ENCODE measurements around the gene NFE2. TPM values are rescaled to one million over a fixed set of nuclear protein-coding genes. Genes with fewer than 3 reads are reported as not detected.

Gene NFE2
- total and polyA plus RNA-seq, 4 donors = 0.28 to 3.3 (median 3.2) TPM; not detected in 1

GRCh38 chr12:54280468-54281260, 20.2 kb downstream of the NFE2 start, which contains the start of gene HNRNPA1:
HNRNPA1 (plus strand) TSS chr12:54280726; CDS start chr12:54280808, 82 bp downstream.
- intact Hi-C loops (cut with DNase I) = no loop called here
- H3K4me3 ChIP-seq (ENCODE audit: low read length in 2 of 2) = peak within 1 kb of the TSS; percentile 61 to 99
- H3K4me1 ChIP-seq (ENCODE audit: control insufficient read depth in 1 of 2, insufficient read depth in 2 of 2, low read length in 2 of 2) = no peaks in the 10 kb centered on the region
- H3K36me3 ChIP-seq (ENCODE audit: control insufficient read depth in 1 of 2, insufficient read depth in 2 of 2, low read length in 1 of 2) = peaks cover under 1 to 5% of the 10 kb centered on the region in 2 donors
- no peaks in the 10 kb centered on the region for H3K27me3 ChIP-seq (ENCODE audit: control insufficient read depth in 1 of 2, insufficient read depth in 2 of 2, low read length in 1 of 2)
- no peaks in the 10 kb centered on the region for H3K9me3 ChIP-seq (ENCODE audit: control insufficient read depth, low read length)
- peak; percentile 94 to 97 for DNase-seq
- WGBS, 2 donors = 0% methylated on average over 48 of the region's 48 CpGs
- peak within 1 kb of the TSS in 1 of 2 donors; percentile 93 for H3K27ac ChIP-seq (ENCODE audit: low read depth in 1 of 2, low read length in 2 of 2)
- peak; percentile 97 for ATAC-seq (ENCODE audit: low FRiP score)

- H3K27me3 ChIP-seq (ENCODE audit: control insufficient read depth in 1 of 2, insufficient read depth in 2 of 2, low read length in 1 of 2) = no peaks in the 10 kb centered on the region
- ATAC-seq (ENCODE audit: low FRiP score) (peak; percentile 94), DNase-seq (peak; percentile 100)
- intact Hi-C loops (cut with DNase I) = loop anchor here in 1 of 2 donors (1.0 to 2.0 kb wide), 2 partner anchors 21 to 44 kb away; no protein-coding TSS in a partner anchor
- 0% methylated on average over 49 of the region's 49 CpGs for WGBS, 2 donors
- H3K4me1 ChIP-seq (ENCODE audit: control insufficient read depth in 1 of 2, insufficient read depth in 2 of 2, low read length in 2 of 2) = no peaks in the 10 kb centered on the region
- H3K27ac ChIP-seq (ENCODE audit: low read depth in 1 of 2, low read length in 2 of 2) = peak within 1 kb of the TSS; percentile 46 to 93
- H3K9me3 ChIP-seq (ENCODE audit: control insufficient read depth, low read length) = no peaks in the 10 kb centered on the region
- H3K4me3 ChIP-seq (ENCODE audit: low read length in 2 of 2) = peak within 1 kb of the TSS; percentile 80 to 99
- H3K36me3 ChIP-seq (ENCODE audit: control insufficient read depth in 1 of 2, insufficient read depth in 2 of 2, low read length in 1 of 2) = peaks cover 0 to 5% of the 10 kb centered on the region in 2 donors
Measured at GRCh38 chr12:54279632-54280467, 21.0 kb downstream of the NFE2 start, which contains the start of gene CBX5. CBX5 (minus strand) TSS chr12:54280122; CDS start chr12:54257650, 22,472 bp downstream.

- H3K27ac ChIP-seq (ENCODE audit: low read depth in 1 of 2, low read length in 2 of 2) = peak overlapping the region; percentile 46 to 83
- no peak for DNase-seq
- H3K9me3 ChIP-seq (ENCODE audit: control insufficient read depth, low read length) = no peaks in the 10 kb centered on the region
- no peaks in the 10 kb centered on the region for H3K4me1 ChIP-seq (ENCODE audit: control insufficient read depth in 1 of 2, insufficient read depth in 2 of 2, low read length in 2 of 2)
- intact Hi-C loops (cut with DNase I) = loop anchor here in 1 of 2 donors (1.0 to 2.0 kb wide), 2 partner anchors 20 to 45 kb away; no protein-coding TSS in a partner anchor
- WGBS, 2 donors = 0% methylated on average over 19 of the region's 19 CpGs
- H3K4me3 ChIP-seq (ENCODE audit: low read length in 2 of 2) = peak overlapping the region; percentile 54 to 80
- no peaks in the 10 kb centered on the region for H3K27me3 ChIP-seq (ENCODE audit: control insufficient read depth in 1 of 2, insufficient read depth in 2 of 2, low read length in 1 of 2)
- H3K36me3 ChIP-seq (ENCODE audit: control insufficient read depth in 1 of 2, insufficient read depth in 2 of 2, low read length in 1 of 2) = peaks cover 0 to 5% of the 10 kb centered on the region in 2 donors
- no peak for ATAC-seq (ENCODE audit: low FRiP score)
Measured at GRCh38 chr12:54279227-54279631, 21.6 kb downstream of the NFE2 start.

GRCh38 chr12:54277823-54278276, 23.0 kb downstream of the NFE2 start:
- no peaks in the 10 kb centered on the region for H3K4me1 ChIP-seq (ENCODE audit: control insufficient read depth in 1 of 2, insufficient read depth in 2 of 2, low read length in 2 of 2)
- ATAC-seq (ENCODE audit: low FRiP score) = no peak
- intact Hi-C loops (cut with DNase I) = loop anchor here in 1 of 2 donors (2.0 kb wide), 1 partner anchor 19 kb away; no protein-coding TSS in a partner anchor
- peak in 1 of 2 donors; percentile 17 for DNase-seq
- H3K27ac ChIP-seq (ENCODE audit: low read depth in 1 of 2, low read length in 2 of 2) = peak overlapping the region; percentile 24 to 71
- peaks cover 0 to 4% of the 10 kb centered on the region in 2 donors for H3K36me3 ChIP-seq (ENCODE audit: control insufficient read depth in 1 of 2, insufficient read depth in 2 of 2, low read length in 1 of 2)
- WGBS, 2 donors = 18 to 21% methylated on average over 5 of the region's 5 CpGs
- no peak overlapping the region for H3K4me3 ChIP-seq (ENCODE audit: low read length in 2 of 2)
- no peaks in the 10 kb centered on the region for H3K9me3 ChIP-seq (ENCODE audit: control insufficient read depth, low read length)
- no peaks in the 10 kb centered on the region for H3K27me3 ChIP-seq (ENCODE audit: control insufficient read depth in 1 of 2, insufficient read depth in 2 of 2, low read length in 1 of 2)

GRCh38 chr12:54276368-54276767, 24.4 kb downstream of the NFE2 start:
- H3K4me3 ChIP-seq (ENCODE audit: low read length in 2 of 2) = no peak overlapping the region
- intact Hi-C loops (cut with DNase I) = no loop called here
- ATAC-seq (ENCODE audit: low FRiP score) (no peak), DNase-seq (no peak)
- no peak overlapping the region for H3K27ac ChIP-seq (ENCODE audit: low read depth in 1 of 2, low read length in 2 of 2)
- no peaks in the 10 kb centered on the region for H3K9me3 ChIP-seq (ENCODE audit: control insufficient read depth, low read length)
- H3K27me3 ChIP-seq (ENCODE audit: control insufficient read depth in 1 of 2, insufficient read depth in 2 of 2, low read length in 1 of 2) = no peaks in the 10 kb centered on the region
- 87 to 92% methylated on average over 3 of the region's 3 CpGs for WGBS, 2 donors
- H3K4me1 ChIP-seq (ENCODE audit: control insufficient read depth in 1 of 2, insufficient read depth in 2 of 2, low read length in 2 of 2) = no peaks in the 10 kb centered on the region
- H3K36me3 ChIP-seq (ENCODE audit: control insufficient read depth in 1 of 2, insufficient read depth in 2 of 2, low read length in 1 of 2) = peaks cover 0 to 2% of the 10 kb centered on the region in 2 donors

- 69 to 76% methylated on average over 2 of the region's 2 CpGs for WGBS, 2 donors
- ATAC-seq (ENCODE audit: low FRiP score) = no peak
Measured at GRCh38 chr12:54273981-54274380, 26.8 kb downstream of the NFE2 start.

GRCh38 chr12:54272214-54272613, 28.6 kb downstream of the NFE2 start:
- no peaks in the 10 kb centered on the region for H3K4me1 ChIP-seq (ENCODE audit: control insufficient read depth in 1 of 2, insufficient read depth in 2 of 2, low read length in 2 of 2)
- H3K4me3 ChIP-seq (ENCODE audit: low read length in 2 of 2) = no peak overlapping the region
- intact Hi-C loops (cut with DNase I) = no loop called here
- no peak for DNase-seq
- H3K27me3 ChIP-seq (ENCODE audit: control insufficient read depth in 1 of 2, insufficient read depth in 2 of 2, low read length in 1 of 2) = no peaks in the 10 kb centered on the region
- no peaks in the 10 kb centered on the region for H3K9me3 ChIP-seq (ENCODE audit: control insufficient read depth, low read length)
- peaks cover 0 to 2% of the 10 kb centered on the region in 2 donors for H3K36me3 ChIP-seq (ENCODE audit: control insufficient read depth in 1 of 2, insufficient read depth in 2 of 2, low read length in 1 of 2)
- H3K27ac ChIP-seq (ENCODE audit: low read depth in 1 of 2, low read length in 2 of 2) = no peak overlapping the region
- 63 to 66% methylated on average over 1 of the region's 1 CpG for WGBS, 2 donors
- no peak for ATAC-seq (ENCODE audit: low FRiP score)

More at GRCh38 chr12:54273981-54274380, 26.8 kb downstream of the NFE2 start:
- intact Hi-C loops (cut with DNase I) = no loop called here
- Histone ChIP-seq H3K9me3 (ENCODE audit: control insufficient read depth, low read length) (no peaks in the 10 kb centered on the region), H3K27ac (ENCODE audit: low read depth in 1 of 2, low read length in 2 of 2) (no peak overlapping the region), H3K36me3 (ENCODE audit: control insufficient read depth in 1 of 2, insufficient read depth in 2 of 2, low read length in 1 of 2) (peaks cover 0 to 2% of the 10 kb centered on the region in 2 donors), H3K27me3 (ENCODE audit: control insufficient read depth in 1 of 2, insufficient read depth in 2 of 2, low read length in 1 of 2) (no peaks in the 10 kb centered on the region), H3K4me3 (ENCODE audit: low read length in 2 of 2) (no peak overlapping the region), H3K4me1 (ENCODE audit: control insufficient read depth in 1 of 2, insufficient read depth in 2 of 2, low read length in 2 of 2) (no peaks in the 10 kb centered on the region)
- no peak for DNase-seq

GRCh38 chr12:54270345-54270744, 30.5 kb downstream of the NFE2 start:
- no peak for DNase-seq
- intact Hi-C loops (cut with DNase I) = no loop called here
- ATAC-seq (ENCODE audit: low FRiP score) = no peak
- Histone ChIP-seq H3K27ac (ENCODE audit: low read depth in 1 of 2, low read length in 2 of 2) (no peak overlapping the region), H3K36me3 (ENCODE audit: control insufficient read depth in 1 of 2, insufficient read depth in 2 of 2, low read length in 1 of 2) (peaks cover 0 to 2% of the 10 kb centered on the region in 2 donors), H3K4me3 (ENCODE audit: low read length in 2 of 2) (no peak overlapping the region), H3K4me1 (ENCODE audit: control insufficient read depth in 1 of 2, insufficient read depth in 2 of 2, low read length in 2 of 2) (no peaks in the 10 kb centered on the region), H3K9me3 (ENCODE audit: control insufficient read depth, low read length) (no peaks in the 10 kb centered on the region), H3K27me3 (ENCODE audit: control insufficient read depth in 1 of 2, insufficient read depth in 2 of 2, low read length in 1 of 2) (no peaks in the 10 kb centered on the region)
- 93 to 95% methylated on average over 2 of the region's 2 CpGs for WGBS, 2 donors

All from aorta (tissue), 5 donors.